H1 (cell line): ENCODE data around the gene TM9SF2. TPM values are rescaled to one million over a fixed set of nuclear protein-coding genes. Genes with fewer than 3 reads are reported as not detected.

Experiments
- CTCF ChIA-PET: fragments of 300-600 bp; sonication (Branson Sonifier 250); formaldehyde crosslinking; loops from one replicate; lab custom pipeline; 2021; ENCODE audit not compliant: partially characterized antibody; lab: Charles Lee
- POLR2A ChIA-PET: fragments of 300-600 bp; sonication (Branson Sonifier 250); formaldehyde crosslinking; loops from one replicate; lab custom pipeline; 2021; ENCODE audit warnings: inconsistent platforms; ENCODE audit not compliant: partially characterized antibody; lab: Charles Lee
- DNase-seq, 2 experiments: peaks; one replicate each; pipeline versions ENCODE4 v3.0.0 to v3.0.0-alpha.2; 2010 to 2022; ENCODE audit warnings: low spot score in 2 of 2, low read depth in 1 of 2, mixed read lengths in 1 of 2
- FAIRE-seq: peaks from 2 replicates; lab custom pipeline; 2011; peaks lifted over from hg19 to GRCh38; lab: Jason Lieb, UNC
- H2AFZ ChIP-seq: 2 replicates; pipeline ENCODE4 v1.8.1; 2012; ENCODE audit warnings: low read length, inconsistent platforms
- H2AK5ac ChIP-seq: 2 replicates; pipeline ENCODE4 v1.6.1; 2013; ENCODE audit warnings: low read depth, low read length
- H2BK120ac ChIP-seq: replicated peaks from 2 replicates; pipeline ENCODE3; 2013; ENCODE audit warnings: low read depth, low read length, inconsistent platforms
- H2BK12ac ChIP-seq: 2 replicates; pipeline ENCODE4 v1.6.1; 2013; ENCODE audit warnings: low read depth, low read length
- H2BK15ac ChIP-seq: 2 replicates; pipeline ENCODE4 v1.6.1; 2013; ENCODE audit warnings: low read length
- H2BK20ac ChIP-seq: 2 replicates; pipeline ENCODE4 v1.6.1; 2013; ENCODE audit warnings: low read length
- H2BK5ac ChIP-seq: 2 replicates; pipeline ENCODE4 v1.6.1; 2013; ENCODE audit warnings: low read depth, low read length
- H3K14ac ChIP-seq: 2 replicates; pipeline ENCODE4 v1.6.1; 2013; ENCODE audit warnings: inconsistent platforms; ENCODE audit not compliant: insufficient read length
- H3K18ac ChIP-seq: 2 replicates; pipeline ENCODE4 v1.6.1; 2013; ENCODE audit warnings: low read length; ENCODE audit errors: extremely low read depth
- H3K23ac ChIP-seq: 2 replicates; pipeline ENCODE4 v1.6.1; 2013; ENCODE audit warnings: inconsistent platforms; ENCODE audit not compliant: insufficient read length
- H3K23me2 ChIP-seq: 2 replicates; pipeline ENCODE4 v1.6.1; 2013; ENCODE audit warnings: low read depth, low read length
- H3K27ac ChIP-seq: 2 replicates; pipeline ENCODE4 v1.6.1; 2011; ENCODE audit warnings: low read depth, low read length, inconsistent platforms
- H3K27me3 ChIP-seq, 4 experiments: replicated peaks in 1 of 4; 1 replicate in 1 of 4; 2 replicates in 3 of 4; pipeline versions ENCODE4 v1.6.1 to v1.8.1; 2011 to 2013; ENCODE audit warnings: low read length in 3 of 4, mild to moderate bottlenecking in 3 of 4, inconsistent platforms in 2 of 4, mixed read lengths in 2 of 4, moderate library complexity in 1 of 4; ENCODE audit not compliant: control insufficient read depth in 3 of 4, insufficient read depth in 3 of 4; ENCODE audit errors: extremely low read depth in 1 of 4
- H3K36me3 ChIP-seq, 4 experiments: 2 replicates each; pipeline versions ENCODE4 v1.6.1 to v1.8.1; 2011 to 2013; ENCODE audit warnings: mild to moderate bottlenecking in 4 of 4, low read length in 3 of 4, moderate library complexity in 2 of 4, control low read depth in 1 of 4, inconsistent platforms in 1 of 4; ENCODE audit not compliant: insufficient read depth in 4 of 4, control insufficient read depth in 2 of 4
- H3K4ac ChIP-seq: replicated peaks from 2 replicates; pipeline ENCODE3; 2013; ENCODE audit warnings: low read length, low read depth, mixed read lengths, inconsistent platforms; ENCODE audit not compliant: insufficient read length
- H3K4me1 ChIP-seq, 4 experiments: replicated peaks in 1 of 4; 1 replicate in 1 of 4; 2 replicates in 3 of 4; pipeline versions ENCODE4 v1.6.1 to v1.8.1; 2011 to 2013; ENCODE audit warnings: low read length in 3 of 4, inconsistent platforms in 2 of 4, mixed read lengths in 1 of 4; ENCODE audit not compliant: insufficient read depth in 4 of 4, control insufficient read depth in 3 of 4
- H3K4me2 ChIP-seq, 2 experiments: 2 replicates each; pipeline versions ENCODE4 v1.6.1 to v1.8.1; 2011 to 2013; ENCODE audit warnings: low read depth in 2 of 2, low read length in 2 of 2, control low read depth in 1 of 2, inconsistent platforms in 1 of 2, mild to moderate bottlenecking in 1 of 2; ENCODE audit not compliant: insufficient read depth in 1 of 2
- H3K4me3 ChIP-seq, 4 experiments: fragments of 200-600, 300-600 bp in 1 of 4; sonication (generic), shearing (Covaris generic), sonication (Bioruptor Twin) in 1 of 4; 2 replicates each; pipeline versions ENCODE4 v1.5.1 to v1.8.1; 2011 to 2016; ENCODE audit warnings: low read length in 4 of 4, low read depth in 3 of 4, control low read depth in 2 of 4, inconsistent platforms in 2 of 4, mild to moderate bottlenecking in 2 of 4, mixed read lengths in 1 of 4, moderate library complexity in 1 of 4; ENCODE audit not compliant: insufficient read depth in 2 of 4; ENCODE audit errors: extremely low read depth in 1 of 4
- H3K56ac ChIP-seq: replicated peaks from 2 replicates; pipeline ENCODE3; 2013; ENCODE audit warnings: low read depth, mild to moderate bottlenecking, mixed read lengths, low read length, inconsistent platforms; ENCODE audit not compliant: insufficient read length
- H3K79me1 ChIP-seq: 2 replicates; pipeline ENCODE4 v1.6.1; 2013; ENCODE audit warnings: low read depth, low read length, control low read depth
- H3K79me2 ChIP-seq, 2 experiments: 2 replicates each; pipeline versions ENCODE4 v1.6.1 to v1.8.1; 2012 to 2013; ENCODE audit warnings: low read length in 2 of 2, mild to moderate bottlenecking in 2 of 2, inconsistent platforms in 1 of 2; ENCODE audit not compliant: insufficient read depth in 2 of 2, control insufficient read depth in 1 of 2
- H3K9ac ChIP-seq, 4 experiments: replicated peaks in 1 of 4; 1 replicate in 1 of 4; 2 replicates in 3 of 4; pipeline versions ENCODE4 v1.6.1 to v1.8.1; 2011 to 2013; ENCODE audit warnings: low read depth in 3 of 4, low read length in 3 of 4, control low read depth in 2 of 4, mild to moderate bottlenecking in 2 of 4, moderate library complexity in 2 of 4, inconsistent platforms in 1 of 4; ENCODE audit errors: extremely low read depth in 1 of 4
- H3K9me3 ChIP-seq, 2 experiments: 2 replicates each; pipeline versions ENCODE4 v1.6.1 to v1.8.1; 2012 to 2013; ENCODE audit warnings: mild to moderate bottlenecking in 2 of 2, moderate library complexity in 2 of 2, control low read depth in 1 of 2, inconsistent platforms in 1 of 2, low read depth in 1 of 2, low read length in 1 of 2, mixed read lengths in 1 of 2; ENCODE audit not compliant: insufficient read depth in 2 of 2
- H4K20me1 ChIP-seq, 2 experiments: replicated peaks in 1 of 2; 2 replicates each; pipeline versions ENCODE3 to v1.8.1; 2011 to 2013; ENCODE audit warnings: inconsistent platforms in 2 of 2, low read length in 2 of 2, mild to moderate bottlenecking in 1 of 2; ENCODE audit not compliant: insufficient read depth in 2 of 2, control insufficient read depth in 1 of 2
- H4K5ac ChIP-seq: 2 replicates; pipeline ENCODE4 v1.6.1; 2013; ENCODE audit warnings: low read length, low read depth, mixed read lengths, inconsistent platforms; ENCODE audit not compliant: insufficient read length
- H4K8ac ChIP-seq: 2 replicates; pipeline ENCODE4 v1.8.0; 2013; ENCODE audit warnings: mild to moderate bottlenecking, moderate library complexity, low read length, inconsistent platforms; ENCODE audit not compliant: insufficient read depth; ENCODE audit errors: extremely low read depth
- H4K91ac ChIP-seq: replicated peaks from 2 replicates; pipeline ENCODE3; 2013; ENCODE audit warnings: low read length, mixed read lengths, inconsistent platforms; ENCODE audit not compliant: insufficient read length
- CEBPB ChIP-seq: IDR thresholded peaks from 2 replicates; pipeline ENCODE4 v1.6.1; 2012; ENCODE audit warnings: low read depth, low read length
- JUN ChIP-seq: IDR thresholded peaks from 2 replicates; pipeline ENCODE4 v1.6.1; 2011; ENCODE audit warnings: low read depth, mild to moderate bottlenecking, improper control_type of control experiment, low read length
- KDM1A ChIP-seq: fragments of 200-600, 300-600 bp; sonication (generic); IDR thresholded peaks from 2 replicates; pipeline ENCODE4 v1.7.1; 2016; ENCODE audit warnings: mild to moderate bottlenecking, low read length, borderline replicate concordance
- SIX5 ChIP-seq: IDR thresholded peaks from 2 replicates; pipeline ENCODE4 v1.6.1; 2011; ENCODE audit warnings: mild to moderate bottlenecking, low read depth, low read length
- WGBS, 2 experiments: shearing (Covaris generic) in 1 of 2; methylation state at CpG; one replicate each; pipeline versions ENCODE4 v1.1.6 to v1.1.7; 2013 to 2015; ENCODE audit warnings: low lambda C conversion rate in 2 of 2, mixed read lengths in 2 of 2, inconsistent platforms in 1 of 2, low coverage in 1 of 2, missing lambda C conversion rate in 1 of 2; ENCODE audit not compliant: insufficient replicate concordance in 2 of 2, insufficient coverage in 1 of 2, insufficient read length in 1 of 2; ENCODE audit errors: extremely low coverage in 1 of 2, missing lambda C conversion rate in 1 of 2; 5-methylcytosine and 5-hydroxymethylcytosine counted together
- polyA plus RNA-seq, 7 experiments: library from polyadenylated mRNA; depleted of rRNA in 3 of 7; stranded (reverse) in 5 of 7; unstranded in 2 of 7; fragments of >200 nt in 5 of 7; fragments of 200-250 nt in 2 of 7; gene quantifications; 1 replicate in 5 of 7; 2 replicates in 1 of 7; 4 replicates in 1 of 7; pipeline versions ENCODE4 v1.2.1 to v1.2.3, GENCODE V29; 2011 to 2013; ENCODE audit warnings: missing spikeins in 2 of 7, mixed read lengths in 2 of 7
- total RNA-seq: library from RNA; stranded (reverse); fragmentation: NEBNext Ultra II Directional; extraction: Animal tissue kit (Norgen Biotek cat#: 25700); gene quantifications from 2 replicates; pipeline ENCODE4 v1.2.1, GENCODE V29; 2021

The TM9SF2 gene
- total and polyA plus RNA-seq, 2 of the 8 experiments (the other 6 are each of a cell fraction or from before 2014, with no cell fraction given) = 68.0 to 101 TPM

GRCh38 chr13:99555149-99555548 is 53.9 kb downstream of the TM9SF2 start:
- no peak for FAIRE-seq

More at GRCh38 chr13:99555149-99555548, 53.9 kb downstream of the TM9SF2 start:
- ChIA-PET POLR2A (no interaction called here), CTCF (interaction anchor here (1.7 kb wide), 1 partner anchor 50 kb away, joined by 4 read pairs; no protein-coding TSS in a partner anchor)
- Histone ChIP-seq H3K56ac (no peak overlapping the region), H2BK20ac (no peak overlapping the region), H3K4ac (no peak overlapping the region), H3K23me2 (no peaks in the 10 kb centered on the region), H2AK5ac (no peak overlapping the region), H3K79me1 (no peaks in the 10 kb centered on the region), H3K9ac (no peak overlapping the region), H3K27me3 (no peaks in the 10 kb centered on the region), H3K27ac (no peak overlapping the region), H3K9me3 (no peaks in the 10 kb centered on the region), H3K23ac (no peak overlapping the region), H3K14ac (no peak overlapping the region), H2BK12ac (no peak overlapping the region), H2BK5ac (no peak overlapping the region), H4K8ac (no peak overlapping the region), H2BK15ac (no peak overlapping the region), H3K79me2 (no peaks in the 10 kb centered on the region), H3K36me3 (peaks cover 5 to 58% (median 26%) of the 10 kb centered on the region in 4 experiments; a peak in 7 of 8 replicates), H2AFZ (no peak overlapping the region), H4K91ac (no peak overlapping the region), H3K4me2 (no peak overlapping the region), H3K4me3 (no peak overlapping the region), H2BK120ac (no peak overlapping the region), H4K20me1 (peaks cover 0 to 2% of the 10 kb centered on the region in 2 experiments), H3K4me1 (no peaks in the 10 kb centered on the region), H3K18ac (no peak overlapping the region), H4K5ac (no peak overlapping the region)
- no peak for DNase-seq
- WGBS, 2 experiments = 89% methylated on average over 5 of the region's 5 CpGs; no CpG with 5 or more reads in 1 of the 2 experiments
- TF ChIP-seq CEBPB (no peak), JUN (no peak), KDM1A (no peak), SIX5 (no peak)
